ENCODE measurements around the gene NAGLU.

GRCh38 chr17:42573095-42573494 lies 37.1 kb downstream of the NAGLU start:
- no peak for TF ChIP-seq CTCF (IDR thresholded peaks at IDR 0.05 in 4 of 5, conservative IDR thresholded peaks at IDR 0.05 in 1 of 5)
- TF ChIP-seq POLR2A (IDR thresholded peaks at IDR 0.05): no peak
